Endodermal cell (in vitro differentiated cells): Measurements from ENCODE around the gene SFXN1. TPM values are rescaled to one million over a fixed set of nuclear protein-coding genes. Genes with fewer than 3 reads are reported as not detected.

Source experiments
- DNase-seq: peaks from one replicate; pipeline ENCODE4 v3.0.0-alpha.2; 2017
- H3K27ac ChIP-seq: 2 replicates; pipeline ENCODE4 v1.5.1; 2013; ENCODE audit warnings: mild to moderate bottlenecking, low read depth, low read length, moderate library complexity
- H3K27me3 ChIP-seq: 2 replicates; pipeline ENCODE4 v1.6.1; 2013; ENCODE audit warnings: mild to moderate bottlenecking, low read length, moderate library complexity; ENCODE audit not compliant: insufficient read depth, control insufficient read depth, poor library complexity, severe bottlenecking
- H3K36me3 ChIP-seq: 2 replicates; pipeline ENCODE4 v1.7.0; 2013; ENCODE audit warnings: mild to moderate bottlenecking, low read length, moderate library complexity; ENCODE audit not compliant: control insufficient read depth, insufficient read depth
- H3K4me1 ChIP-seq: one replicate; pipeline ENCODE4 v1.7.0; 2013; ENCODE audit warnings: low read length; ENCODE audit not compliant: control insufficient read depth, insufficient read depth
- H3K4me3 ChIP-seq: 2 replicates; pipeline ENCODE4 v1.5.1; 2013; ENCODE audit warnings: mild to moderate bottlenecking, low read length, moderate library complexity
- H3K9ac ChIP-seq: 2 replicates; pipeline ENCODE4 v1.6.1; 2013; ENCODE audit warnings: mild to moderate bottlenecking, low read length, moderate library complexity; ENCODE audit not compliant: poor library complexity, severe bottlenecking; ENCODE audit errors: extremely low read depth
- H3K9me3 ChIP-seq: 2 replicates; pipeline ENCODE4 v1.6.1; 2013; ENCODE audit warnings: mild to moderate bottlenecking, low read length, moderate library complexity; ENCODE audit not compliant: control insufficient read depth
- H3K27ac Mint-ChIP-seq: 2 replicates; pipeline ENCODE4 v1.8.0; 2020; ENCODE audit warnings: mixed read lengths
- H3K27me3 Mint-ChIP-seq: 2 replicates; pipeline ENCODE4 v1.8.0; 2021; ENCODE audit warnings: mild to moderate bottlenecking, mixed read lengths; ENCODE audit not compliant: insufficient read depth
- H3K36me3 Mint-ChIP-seq: 2 replicates; pipeline ENCODE4 v1.8.0; 2020; ENCODE audit warnings: low read depth, mixed read lengths
- H3K4me1 Mint-ChIP-seq: 2 replicates; pipeline ENCODE4 v1.8.0; 2020; ENCODE audit warnings: mixed read lengths
- H3K4me3 Mint-ChIP-seq: 2 replicates; pipeline ENCODE4 v1.8.0; 2020; ENCODE audit warnings: mild to moderate bottlenecking, moderate library complexity, mixed read lengths
- H3K9me3 Mint-ChIP-seq: 2 replicates; pipeline ENCODE4 v1.8.0; 2020; ENCODE audit warnings: mild to moderate bottlenecking, mixed read lengths
- CTCF ChIP-seq: fragments of 200-600 bp; sonication (generic); conservative IDR thresholded peaks from 2 replicates; pipeline ENCODE4 v1.5.0; 2021; ENCODE audit warnings: antibody characterized with exemption, mild to moderate bottlenecking
- WGBS, 2 experiments: methylation state at CpG; one replicate each; pipeline versions ENCODE4 v1.1.5 to v1.1.7; 2013; ENCODE audit warnings: missing lambda C conversion rate in 2 of 2, mixed read lengths in 1 of 2; ENCODE audit not compliant: insufficient coverage in 1 of 2, insufficient read length in 1 of 2; 5-methylcytosine and 5-hydroxymethylcytosine counted together
- total RNA-seq, 2 donors: library from RNA; stranded (reverse); fragmentation: NEBNext Ultra II Directional in 1 of 2; extraction: Animal tissue kit (Norgen Biotek cat#: 25700) in 1 of 2; gene quantifications; 2 replicates in 1 of 2; 3 replicates in 1 of 2; pipeline ENCODE4 v1.2.1, GENCODE V29; 2021

The SFXN1 gene
- total RNA-seq, 2 donors from 2014 or later, result 122 to 154 TPM

GRCh38 chr5:175567954-175568353 lies 89.6 kb downstream of the SFXN1 start:
- no peaks in the 10 kb centered on the region for H3K9me3 ChIP-seq
- H3K4me3 Mint-ChIP-seq, result no peak overlapping the region
- H3K4me1 Mint-ChIP-seq, result peaks cover 6% of the 10 kb centered on the region
- H3K9ac ChIP-seq, result no peak overlapping the region
- H3K4me1 ChIP-seq, result no peaks in the 10 kb centered on the region
- peak; percentile 38 for TF ChIP-seq CTCF
- H3K36me3 ChIP-seq, result no peaks in the 10 kb centered on the region
- peaks cover 7% of the 10 kb centered on the region for H3K27me3 Mint-ChIP-seq
- no peaks in the 10 kb centered on the region for H3K9me3 Mint-ChIP-seq
- no peak overlapping the region for H3K27ac ChIP-seq
- no peak for DNase-seq
- H3K27ac Mint-ChIP-seq, result no peak overlapping the region
- no peaks in the 10 kb centered on the region for H3K27me3 ChIP-seq
- WGBS, 2 experiments, result 91% methylated on average over 1 of the region's 1 CpG; no CpG with 5 or more reads in 1 of the 2 experiments
- H3K4me3 ChIP-seq, result no peak overlapping the region
- no peaks in the 10 kb centered on the region for H3K36me3 Mint-ChIP-seq

DNA sequence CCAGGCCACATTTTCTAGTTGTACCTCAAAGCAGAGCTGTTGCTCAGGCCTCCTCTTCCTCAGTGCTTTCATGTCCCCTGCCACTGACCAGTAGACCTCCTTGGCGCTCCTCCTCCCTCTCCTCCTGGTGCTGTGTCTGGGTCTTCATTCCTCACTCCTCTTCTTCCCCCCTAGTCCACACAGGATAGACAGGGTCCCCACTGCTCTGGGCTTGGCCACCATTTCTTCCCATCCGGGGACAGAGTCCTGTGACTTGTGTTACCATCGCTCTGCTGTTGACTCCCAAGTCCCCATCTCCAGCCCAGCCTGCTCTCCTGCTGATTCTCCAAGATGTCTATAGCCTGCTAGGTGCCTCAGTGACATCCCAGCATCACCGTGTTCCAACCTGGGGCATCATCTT lies 91.3 kb downstream of the SFXN1 start:
- Mint-ChIP-seq H3K27ac (no peak overlapping the region), H3K9me3 (no peaks in the 10 kb centered on the region), H3K4me1 (peaks cover 12% of the 10 kb centered on the region), H3K36me3 (no peaks in the 10 kb centered on the region), H3K4me3 (no peak overlapping the region), H3K27me3 (peaks cover 22% of the 10 kb centered on the region)
- TF ChIP-seq CTCF, result no peak
- H3K9ac ChIP-seq, result no peak overlapping the region
- 96 to 100% methylated on average over 2 to 4 of the region's 4 CpGs for WGBS, 2 experiments
- H3K36me3 ChIP-seq, result no peaks in the 10 kb centered on the region
- H3K27ac ChIP-seq, result no peak overlapping the region
- peak; percentile 28 for DNase-seq
- no peaks in the 10 kb centered on the region for H3K27me3 ChIP-seq
- no peaks in the 10 kb centered on the region for H3K9me3 ChIP-seq
- H3K4me1 ChIP-seq, result no peaks in the 10 kb centered on the region
- no peak overlapping the region for H3K4me3 ChIP-seq

DNA sequence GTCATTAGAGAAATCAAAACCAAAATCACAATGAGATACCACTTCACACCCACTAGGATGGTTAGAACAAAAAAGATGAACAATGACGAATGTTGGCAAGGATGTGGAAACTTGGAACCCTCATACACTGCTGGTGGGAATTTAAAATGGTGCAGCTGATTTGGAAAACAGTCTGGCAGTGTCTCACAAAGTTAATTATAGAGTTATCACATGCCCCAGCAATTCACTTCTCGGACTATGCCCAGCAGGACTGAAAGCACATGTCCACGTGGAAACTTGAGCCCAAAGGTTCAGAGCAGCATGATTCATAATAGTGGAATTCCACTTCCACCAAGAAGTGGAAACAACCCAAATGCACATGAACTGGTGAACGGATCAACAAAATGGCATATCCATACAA lies 94.5 kb downstream of the SFXN1 start:
- Mint-ChIP-seq H3K27ac (no peak overlapping the region), H3K9me3 (no peaks in the 10 kb centered on the region), H3K36me3 (no peaks in the 10 kb centered on the region), H3K4me3 (no peak overlapping the region), H3K4me1 (peaks cover 10% of the 10 kb centered on the region), H3K27me3 (peaks cover 25% of the 10 kb centered on the region)
- no peak overlapping the region for H3K27ac ChIP-seq
- no peaks in the 10 kb centered on the region for H3K9me3 ChIP-seq
- WGBS, 2 experiments, result 81 to 86% methylated on average over 4 of the region's 4 CpGs
- H3K36me3 ChIP-seq, result no peaks in the 10 kb centered on the region
- DNase-seq, result peak; percentile 22
- H3K9ac ChIP-seq, result no peak overlapping the region
- H3K4me3 ChIP-seq, result no peak overlapping the region
- H3K4me1 ChIP-seq, result peaks cover 4% of the 10 kb centered on the region
- no peaks in the 10 kb centered on the region for H3K27me3 ChIP-seq
- TF ChIP-seq CTCF, result no peak
